GM19455 (cell line): ENCODE results near the gene SOCS1.

Source experiments
- ATAC-seq: cut with Tn5 transposase; IDR thresholded peaks from one replicate; pipeline ENCODE4 v1.9.1; 2021; ENCODE audit not compliant: unreplicated experiment

The SOCS1 gene

GRCh38 chr16:11263737-11264136, 7.7 kb upstream of the SOCS1 start:
- ATAC-seq = no peak

DNA sequence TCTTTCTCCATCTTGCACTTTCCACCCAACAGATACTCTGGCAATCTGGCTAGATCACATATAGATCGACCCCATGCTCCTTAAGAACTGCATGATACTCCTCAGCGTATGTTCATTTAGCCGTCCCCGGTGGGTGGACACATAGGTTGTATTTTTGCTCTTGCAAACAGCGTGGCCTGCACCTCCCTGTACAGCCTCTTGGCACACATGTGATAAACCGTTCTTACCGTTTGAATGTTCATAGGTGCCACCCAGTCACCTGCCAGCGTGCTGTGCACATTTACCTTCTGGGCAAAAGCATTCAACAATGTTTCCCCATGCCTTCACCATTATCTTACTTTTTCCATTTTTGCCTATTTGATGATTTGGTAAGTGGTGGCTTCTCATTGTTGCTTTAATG, 6.9 kb upstream of the SOCS1 start:
- ATAC-seq = no peak

- no peak for ATAC-seq
Measured at GRCh38 chr16:11260596-11260966, 4.6 kb upstream of the SOCS1 start.

DNA sequence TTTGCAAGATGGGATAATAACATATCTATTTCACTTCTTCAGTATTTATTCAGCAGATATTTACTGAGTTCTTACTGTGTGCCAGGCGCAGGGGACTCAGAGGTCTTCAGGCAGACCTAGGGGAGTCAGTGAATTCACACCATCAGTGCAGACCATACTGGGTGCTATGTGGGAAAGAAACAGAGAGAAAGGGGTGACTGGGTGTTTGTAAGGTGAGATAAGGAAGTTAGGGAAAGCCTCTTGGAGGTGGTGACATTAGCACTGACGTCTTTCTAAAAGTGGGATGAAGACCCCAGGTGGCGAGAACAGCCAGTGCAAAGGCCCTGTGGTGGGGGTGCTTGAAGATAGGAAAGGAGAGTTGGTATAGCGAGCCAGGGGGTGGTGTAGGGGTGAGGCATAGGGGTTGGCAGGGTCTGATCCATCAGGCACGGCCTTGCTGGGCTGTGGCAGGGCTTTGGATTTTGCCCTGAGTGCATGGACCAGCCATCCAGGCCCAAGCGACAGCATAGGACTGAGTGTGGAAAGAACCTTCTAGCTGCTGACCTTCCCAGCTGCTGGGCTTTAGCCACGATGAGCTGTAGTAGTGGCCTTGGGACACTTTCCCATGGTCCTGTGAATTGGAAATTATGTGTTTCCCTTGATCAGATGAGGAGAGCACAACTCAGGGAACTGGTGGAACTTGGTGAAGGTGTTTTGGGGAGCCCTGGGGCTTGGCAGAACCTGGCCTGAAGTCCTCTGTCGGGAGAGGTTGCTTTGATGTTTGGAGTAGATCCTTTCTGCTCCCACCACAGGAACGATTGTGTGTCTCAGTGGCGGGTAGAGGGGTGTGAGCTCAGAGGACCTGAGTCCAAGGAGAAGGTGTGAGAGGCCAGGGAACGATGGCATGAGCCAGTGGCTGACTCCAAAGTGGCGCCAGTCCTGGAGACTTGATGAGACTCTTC, 3.9 kb upstream of the SOCS1 start:
- no peak for ATAC-seq

DNA sequence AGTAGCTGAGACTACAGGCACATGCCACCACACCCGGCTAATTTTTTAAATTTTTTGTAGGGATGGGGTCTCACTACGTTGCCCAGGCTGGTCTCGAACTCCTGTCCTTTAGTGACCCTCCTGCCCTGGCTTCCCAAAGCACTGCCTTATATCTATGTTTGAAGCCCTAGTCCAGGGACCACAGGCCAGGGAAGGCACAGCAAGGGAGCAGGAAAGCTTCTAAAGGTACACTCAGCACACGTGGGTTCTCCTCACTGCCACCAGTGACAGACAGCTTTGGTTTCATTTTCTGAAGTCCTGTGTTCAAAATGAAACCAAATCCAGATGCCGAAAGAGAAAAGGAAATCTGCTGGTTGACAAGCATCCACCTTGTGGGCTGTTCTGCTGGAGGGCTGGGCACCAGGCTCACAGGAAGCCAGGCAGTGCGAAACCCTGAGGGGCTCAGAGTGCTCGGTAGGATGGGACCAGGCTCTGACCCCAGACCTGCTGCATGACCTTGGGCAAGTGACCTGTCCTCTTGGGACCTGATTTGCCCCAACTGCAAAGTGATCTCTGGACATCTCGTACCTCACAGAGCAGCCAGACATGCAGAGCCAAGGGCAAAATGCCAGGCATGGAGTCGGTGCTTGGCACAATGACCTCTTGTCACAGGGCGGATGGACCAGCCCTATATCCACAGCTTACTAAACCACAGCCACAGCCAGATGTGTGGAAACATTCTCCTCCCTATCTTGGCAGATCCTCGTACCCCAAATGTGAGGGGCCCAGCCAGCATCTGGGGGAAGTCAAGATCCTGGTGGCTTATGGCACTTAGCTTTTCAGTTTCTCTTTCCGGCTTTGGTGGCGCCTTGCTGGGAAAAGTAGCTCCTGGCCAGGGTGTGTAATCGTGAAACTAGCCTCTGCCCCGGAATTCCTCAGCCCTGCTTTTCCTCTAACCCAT, 2.8 kb upstream of the SOCS1 start:
- no peak for ATAC-seq

GRCh38 chr16:11257131-11257938, 1.3 kb upstream of the SOCS1 start:
- ATAC-seq = no peak

DNA sequence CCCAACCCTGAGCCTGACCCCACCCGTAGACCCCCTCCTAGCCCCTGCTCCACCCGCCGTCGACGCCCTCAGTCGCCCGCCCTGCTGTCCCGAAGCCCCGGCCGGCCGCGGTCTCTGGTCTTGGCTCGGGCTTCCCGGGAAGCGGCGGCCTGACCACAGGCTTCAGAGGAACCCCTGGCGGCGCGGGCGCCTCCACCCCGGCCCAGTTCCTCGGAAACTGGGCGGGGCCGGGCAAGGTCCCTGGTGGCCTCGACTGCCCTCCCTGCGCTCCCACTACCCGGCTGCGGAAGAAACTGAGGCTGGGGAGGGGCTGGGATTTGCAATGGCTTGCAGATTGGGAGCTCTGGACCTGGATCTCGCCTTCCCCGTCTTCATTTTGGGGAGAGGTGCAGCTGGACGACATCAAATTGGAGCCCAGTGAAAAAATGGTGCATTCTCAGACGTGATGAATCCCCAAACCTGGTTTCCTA, 692 bp upstream of the SOCS1 start:
- ATAC-seq = no peak

DNA sequence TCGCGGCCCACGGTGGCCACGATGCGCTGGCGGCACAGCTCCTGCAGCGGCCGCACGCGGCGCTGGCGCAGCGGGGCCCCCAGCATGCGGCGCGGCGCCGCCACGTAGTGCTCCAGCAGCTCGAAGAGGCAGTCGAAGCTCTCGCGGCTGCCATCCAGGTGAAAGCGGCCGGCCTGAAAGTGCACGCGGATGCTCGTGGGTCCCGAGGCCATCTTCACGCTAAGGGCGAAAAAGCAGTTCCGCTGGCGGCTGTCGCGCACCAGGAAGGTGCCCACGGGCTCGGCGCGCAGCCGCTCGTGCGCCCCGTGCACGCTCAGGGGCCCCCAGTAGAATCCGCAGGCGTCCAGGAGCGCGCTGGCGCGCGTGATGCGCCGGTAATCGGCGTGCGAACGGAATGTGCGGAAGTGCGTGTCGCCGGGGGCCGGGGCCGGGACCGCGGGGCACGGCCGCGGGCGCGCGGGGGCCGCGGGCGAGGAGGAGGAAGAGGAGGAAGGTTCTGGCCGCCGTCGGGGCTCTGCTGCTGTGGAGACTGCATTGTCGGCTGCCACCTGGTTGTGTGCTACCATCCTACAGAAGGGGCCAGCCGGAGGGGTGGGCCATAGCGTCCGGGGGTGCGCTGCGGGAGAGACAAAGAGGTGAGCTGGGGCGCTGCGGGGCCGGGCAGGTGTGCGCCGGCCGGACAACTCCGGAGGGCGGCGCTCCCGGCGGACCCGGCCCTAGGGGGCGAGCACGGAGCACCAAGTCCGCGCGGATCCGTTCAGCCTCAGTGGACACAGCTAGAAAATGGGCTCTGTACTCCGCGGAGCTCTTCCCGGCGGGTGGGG, 879 bp downstream of the SOCS1 start:
- no peak for ATAC-seq

DNA sequence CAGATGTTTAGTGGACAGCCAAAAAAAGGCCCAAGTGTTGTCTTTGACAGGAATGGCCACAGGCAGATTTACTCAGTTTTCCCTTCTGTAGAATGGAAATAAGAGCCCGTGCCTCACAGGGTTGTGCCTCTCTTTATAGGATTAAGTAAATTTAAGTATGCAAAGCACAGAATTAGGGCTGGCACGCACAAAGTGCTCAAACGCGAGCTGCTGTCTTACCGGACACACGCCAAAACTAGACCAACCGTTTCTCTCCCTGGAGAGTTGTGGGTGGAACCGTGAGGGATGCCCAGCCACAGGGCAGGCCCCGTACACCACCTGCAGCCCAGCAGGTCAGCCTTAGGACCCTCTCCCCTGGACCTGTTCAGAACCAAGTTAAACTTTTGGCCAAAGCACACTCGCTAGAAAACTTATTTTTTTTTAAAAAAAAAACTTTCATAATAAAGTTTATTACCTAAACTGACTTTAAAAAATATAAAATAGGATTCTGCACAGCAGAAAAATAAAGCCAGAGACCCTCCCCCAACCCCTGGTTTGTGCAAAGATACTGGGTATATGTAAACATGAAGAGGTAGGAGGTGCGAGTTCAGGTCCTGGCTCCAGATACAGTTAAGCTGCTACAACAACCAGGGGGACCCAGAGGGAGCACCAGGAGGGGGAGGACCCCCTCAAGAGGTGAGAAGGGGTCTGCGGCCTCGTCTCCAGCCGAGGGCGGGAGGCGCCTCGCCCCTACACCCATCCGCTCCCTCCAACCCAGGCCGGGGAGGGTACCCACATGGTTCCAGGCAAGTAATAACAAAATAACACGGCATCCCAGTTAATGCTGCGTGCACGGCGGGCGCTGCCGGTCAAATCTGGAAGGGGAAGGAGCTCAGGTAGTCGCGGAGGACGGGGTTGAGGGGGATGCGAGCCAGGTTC, 1.8 kb downstream of the SOCS1 start:
- no peak for ATAC-seq

DNA sequence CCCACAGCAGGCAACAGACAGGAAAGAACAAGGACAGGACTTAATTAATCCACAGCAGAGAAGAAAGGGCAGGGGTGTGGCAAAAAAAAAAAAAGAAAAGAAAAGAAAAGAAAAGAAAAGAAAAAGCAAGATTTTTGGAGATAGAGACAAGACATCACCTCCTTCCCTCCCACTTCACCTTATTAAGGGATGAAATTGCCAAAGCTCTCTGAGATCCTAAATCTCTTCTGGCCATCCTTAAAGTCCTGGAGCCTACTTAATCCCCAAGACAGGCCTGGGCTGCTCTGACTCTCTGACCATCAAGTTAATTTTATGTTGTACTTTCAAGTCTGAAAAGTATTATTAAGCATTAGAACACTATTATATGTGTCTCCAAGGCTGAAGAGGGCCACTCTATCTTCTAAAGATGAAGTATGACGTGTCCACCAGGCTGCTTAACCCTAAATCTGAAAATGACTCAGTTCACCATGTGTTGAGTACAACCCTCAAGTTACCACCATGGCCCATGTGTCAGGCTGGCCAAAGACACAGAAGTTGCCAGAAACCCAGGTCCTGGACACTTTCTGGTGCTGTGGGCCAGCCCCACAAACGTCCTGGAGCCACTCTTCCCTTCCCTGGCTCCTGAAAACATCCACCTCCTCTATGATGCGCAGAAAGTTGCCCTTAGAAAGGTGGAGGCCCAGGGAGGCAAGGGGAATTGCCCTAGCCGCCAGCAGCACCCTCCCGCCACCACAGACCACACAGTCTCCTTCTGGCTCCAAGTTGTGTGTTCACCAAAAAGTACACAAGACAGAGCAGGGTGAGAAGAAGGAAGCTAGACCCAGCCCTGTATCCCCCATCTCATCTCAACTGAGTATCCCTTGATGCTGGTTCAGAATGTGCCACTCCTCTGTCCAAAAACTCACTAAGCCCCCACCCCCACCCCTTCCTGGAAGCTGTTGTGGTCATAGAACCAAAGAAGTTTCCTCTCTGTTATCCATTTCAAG, 2.7 kb downstream of the SOCS1 start:
- ATAC-seq = no peak

GRCh38 chr16:11252482-11252931, 3.5 kb downstream of the SOCS1 start:
- no peak for ATAC-seq

DNA sequence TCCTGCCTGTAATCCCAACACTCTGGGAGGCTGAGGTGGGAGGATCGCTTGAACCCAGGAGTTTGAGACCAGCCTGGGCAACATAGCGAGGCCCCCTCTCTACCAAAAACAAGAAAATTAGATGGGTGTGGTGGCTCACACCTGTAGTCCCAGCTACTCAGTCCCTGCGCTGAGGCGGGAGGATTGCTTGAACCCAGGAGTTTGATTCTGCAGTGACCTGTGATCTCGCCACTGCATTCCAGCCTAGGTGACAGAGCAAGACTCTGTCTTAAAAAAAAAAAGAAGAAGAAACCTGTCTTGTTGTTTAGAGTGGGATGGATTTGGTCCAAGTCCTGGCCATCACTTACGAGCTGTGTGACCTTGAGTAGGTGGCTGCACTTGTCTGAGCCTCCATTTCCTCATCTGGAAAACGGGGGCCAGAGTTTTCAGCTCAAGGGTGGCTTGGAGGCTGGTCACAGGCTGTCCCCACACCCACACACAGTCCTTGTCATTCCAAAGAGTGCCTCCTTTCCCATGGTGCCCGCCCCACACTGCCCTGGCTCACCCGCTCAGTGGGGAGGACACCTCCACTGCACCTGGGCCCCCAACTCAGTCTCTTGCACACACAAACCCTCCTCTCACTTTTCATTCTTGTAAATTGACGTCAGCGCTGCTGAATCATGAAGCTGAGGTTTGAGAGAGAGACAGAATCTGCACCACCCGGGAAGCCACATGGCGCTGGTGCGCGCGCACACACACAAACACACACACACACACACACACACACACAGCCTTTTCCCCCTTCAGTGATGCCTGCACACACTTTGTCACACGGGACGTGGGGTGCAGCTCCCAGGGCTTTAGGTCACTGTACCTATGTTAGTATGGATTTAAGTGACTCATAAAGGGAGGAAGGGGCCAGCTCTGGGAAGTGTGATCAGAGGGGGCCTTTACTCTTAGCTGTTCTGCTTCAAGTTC, 4.2 kb downstream of the SOCS1 start:
- ATAC-seq = no peak

GRCh38 chr16:11250786-11251524, 5.0 kb downstream of the SOCS1 start:
- no peak for ATAC-seq

DNA sequence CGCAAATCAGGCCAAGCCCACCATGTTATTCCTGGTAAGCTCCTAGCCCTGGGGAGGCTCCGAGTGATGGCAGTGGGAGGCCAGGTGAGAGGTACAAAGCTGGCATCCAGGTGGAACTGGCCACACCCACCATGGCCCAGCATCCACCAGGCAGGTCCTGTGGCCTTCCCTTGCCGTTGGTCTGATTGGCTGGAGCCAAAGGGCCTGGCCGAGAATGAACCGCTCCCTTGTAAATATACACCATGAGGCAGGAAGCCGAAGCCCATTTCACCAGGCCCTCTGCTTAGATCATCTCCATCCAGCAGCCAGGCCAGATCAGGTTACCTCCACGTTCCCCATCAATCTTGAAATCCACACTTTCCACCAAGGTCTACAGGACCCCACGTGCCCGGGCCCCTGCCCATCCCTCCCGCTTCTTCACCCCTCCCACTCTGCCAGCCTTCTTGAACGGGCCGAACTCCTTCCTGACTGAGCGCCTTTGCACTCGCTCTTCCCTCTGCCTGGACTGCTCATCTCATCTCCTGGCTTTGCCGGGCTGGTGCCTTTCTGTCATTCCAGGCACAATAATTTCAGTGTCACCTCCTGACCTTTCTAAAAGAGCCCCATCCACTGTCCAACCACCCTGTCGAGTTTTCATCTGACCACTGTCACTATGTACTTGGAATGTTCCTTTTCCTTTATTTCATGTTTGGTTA, 5.8 kb downstream of the SOCS1 start:
- ATAC-seq = no peak
